GM19463 (cell line): Measurements from ENCODE around the gene PPP3R1.
A peak's percentile ranks its signal among the peaks of the same experiment; 100 is the strongest.

ENCODE experiments used
- ATAC-seq: cut with Tn5 transposase; IDR thresholded peaks from one replicate; pipeline ENCODE4 v1.9.1; 2021; ENCODE audit warnings: mild to moderate bottlenecking, moderate library complexity; ENCODE audit not compliant: unreplicated experiment

Gene PPP3R1

DNA sequence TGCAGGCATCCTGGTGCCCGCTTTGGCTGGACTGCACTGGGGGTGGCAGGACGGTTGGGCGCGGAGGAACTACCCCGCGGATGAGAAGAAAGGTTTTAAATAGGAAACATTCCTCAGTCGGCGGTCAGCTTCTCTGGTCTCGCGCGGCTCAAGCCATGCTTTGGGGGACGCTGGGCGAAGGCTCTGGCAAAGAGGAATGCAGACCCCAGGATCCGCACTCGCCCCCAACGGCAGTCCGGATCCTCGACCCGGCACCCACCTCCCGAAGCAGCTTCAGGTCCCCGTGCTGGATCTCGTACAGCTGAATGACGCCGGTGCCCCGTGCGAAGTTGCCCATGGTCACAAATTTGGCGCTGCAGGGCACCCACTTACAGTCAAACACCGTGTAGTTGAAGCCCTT, 95.3 kb downstream of the PPP3R1 start:
- peak; percentile 22 for ATAC-seq

DNA sequence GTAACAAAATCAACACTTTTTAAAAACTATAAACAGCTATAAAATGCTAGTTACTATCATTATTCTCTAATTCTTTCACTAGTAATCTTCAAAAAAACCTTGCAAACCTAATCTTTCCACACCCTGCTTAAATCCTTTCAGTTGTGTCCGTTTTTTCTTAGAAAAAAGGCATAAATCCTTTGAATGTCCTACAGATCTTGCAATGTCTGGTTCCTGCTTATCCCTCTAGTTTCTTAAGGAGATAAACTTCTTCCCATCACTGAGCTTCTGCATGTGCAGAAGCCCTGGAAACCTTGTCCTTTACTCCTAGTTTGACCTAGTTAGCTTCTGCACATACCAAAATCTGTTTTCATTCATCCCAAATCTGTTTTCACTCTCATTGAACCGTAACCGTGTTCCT, 95.9 kb downstream of the PPP3R1 start:
- no peak for ATAC-seq

GRCh38 chr2:68155618-68156017, 96.7 kb downstream of the PPP3R1 start:
- ATAC-seq: no peak

DNA sequence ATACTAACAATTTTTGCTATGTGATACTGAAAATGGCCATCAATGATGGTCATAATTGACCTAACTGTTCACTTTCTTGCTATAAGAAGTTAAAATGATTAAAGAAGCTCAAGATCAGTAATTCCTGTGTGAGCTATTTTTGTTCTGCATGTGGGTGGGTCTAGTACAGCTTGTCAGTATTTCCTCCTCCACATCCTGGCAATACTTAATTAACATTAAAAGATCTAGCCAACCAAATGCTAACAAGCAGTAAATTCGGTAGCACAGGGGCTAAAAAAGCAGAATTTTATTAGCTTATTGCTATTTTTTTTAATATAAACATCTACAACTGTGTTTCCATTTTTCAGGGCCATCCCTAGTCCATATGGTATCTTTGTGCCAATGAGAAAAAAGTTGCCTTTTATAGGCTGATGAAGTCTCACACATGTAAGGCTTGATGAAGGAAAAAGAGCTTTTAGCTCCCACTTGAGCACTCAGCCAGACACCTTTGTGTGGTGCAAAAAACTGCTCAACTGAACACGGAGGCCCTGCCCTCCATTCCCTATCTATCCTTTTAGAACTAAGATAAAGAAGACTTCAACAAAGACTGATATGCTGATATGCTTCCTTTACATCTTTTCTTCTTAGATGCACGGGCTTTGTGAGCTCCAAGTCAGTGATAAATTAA, 99.5 kb downstream of the PPP3R1 start:
- no peak for ATAC-seq

DNA sequence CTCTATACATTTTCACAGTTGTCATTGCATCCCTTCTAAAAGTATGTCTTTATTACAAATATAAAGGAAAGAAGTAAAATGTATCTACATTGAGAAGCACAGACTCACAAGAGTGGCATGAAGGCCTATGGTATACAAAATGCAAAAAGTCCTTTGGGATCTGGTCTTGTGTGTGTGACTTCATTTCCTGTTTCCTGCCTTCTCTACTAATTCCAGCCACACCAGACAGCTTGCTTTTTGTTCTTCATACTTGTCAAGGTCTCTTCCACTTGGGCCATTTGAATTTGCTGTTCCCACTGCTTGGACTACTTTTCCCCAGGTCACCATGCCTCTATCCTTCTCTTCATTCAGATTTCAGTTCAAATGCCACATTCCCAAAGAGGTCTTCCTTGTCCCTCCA, 101.3 kb downstream of the PPP3R1 start:
- ATAC-seq: no peak

- ATAC-seq: no peak
Observed at GRCh38 chr2:68141875-68142274, 110.5 kb downstream of the PPP3R1 start.

DNA sequence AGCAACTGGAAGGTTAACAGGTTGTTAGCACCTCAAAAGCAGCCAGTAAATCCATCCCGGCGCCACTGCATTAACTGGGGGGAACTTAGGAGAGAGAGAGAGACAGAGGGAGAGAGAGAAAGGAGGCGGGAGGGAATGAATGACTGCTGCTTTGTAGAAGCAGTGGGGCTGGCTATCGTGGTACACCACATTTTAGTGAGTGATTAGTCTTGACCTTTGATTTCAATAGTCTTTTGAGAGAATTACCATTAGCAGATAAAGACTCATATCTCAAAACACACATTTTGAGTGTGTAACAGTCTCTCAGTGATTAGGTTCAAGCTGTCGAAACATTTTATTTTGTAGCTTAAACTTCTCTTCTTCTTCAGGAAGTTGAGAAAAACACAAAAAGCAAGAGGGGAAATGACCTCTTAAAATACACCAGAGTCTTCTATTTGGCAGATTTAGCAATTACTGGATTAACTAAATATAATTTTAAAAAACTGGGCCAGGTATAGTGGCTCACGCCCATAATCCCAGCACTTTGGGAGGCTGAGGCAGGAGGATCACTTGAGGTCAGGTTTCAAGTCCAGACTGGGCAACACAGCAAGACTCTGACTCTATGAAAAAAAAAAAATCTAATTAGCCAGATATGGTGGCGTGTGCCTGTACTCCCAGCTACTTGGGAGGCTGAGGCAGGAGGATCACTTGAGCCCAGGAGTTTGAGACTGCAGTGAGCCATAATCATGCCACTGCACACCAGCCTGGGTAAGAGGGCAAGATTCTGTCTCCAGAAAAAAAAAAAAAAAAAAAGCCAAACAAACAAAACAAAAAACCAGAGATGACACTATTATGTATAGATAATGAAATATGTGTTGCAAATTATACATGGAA, 116.6 kb downstream of the PPP3R1 start:
- ATAC-seq: no peak

DNA sequence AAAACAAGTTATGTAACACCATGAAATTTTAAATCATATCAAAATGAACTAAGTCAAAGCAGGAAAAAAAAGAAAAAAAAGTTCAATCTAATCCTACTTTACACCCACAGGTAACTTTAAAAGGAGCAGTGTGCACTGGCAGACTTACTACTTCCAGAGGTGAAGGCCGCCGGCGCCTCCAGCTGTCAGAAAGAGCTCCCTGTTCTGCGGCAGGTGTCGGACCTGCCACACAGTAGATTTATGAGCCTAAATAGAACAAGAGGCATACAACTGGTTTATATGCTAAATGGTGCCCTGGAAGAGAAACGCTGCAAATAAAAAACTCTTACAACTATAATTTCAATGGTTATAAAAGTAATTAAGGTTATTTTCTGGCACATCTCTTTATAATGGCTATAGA, 117.8 kb downstream of the PPP3R1 start:
- no peak for ATAC-seq

- no peak for ATAC-seq
Observed at GRCh38 chr2:68134120-68134519, 118.2 kb downstream of the PPP3R1 start.
